B cell (primary cell): ENCODE measurements around the gene PARD3B.

Experiments used
- CTCF ChIP-seq: fragments of 200-600 bp; IDR thresholded peaks from one replicate; pipeline ENCODE4 v1.8.0; 2022; ENCODE audit warnings: antibody characterized with exemption, mild to moderate bottlenecking
- EZH2 ChIP-seq: IDR thresholded peaks from 2 replicates; pipeline ENCODE4 v1.6.1; 2012; ENCODE audit warnings: borderline replicate concordance, low read depth, mild to moderate bottlenecking, moderate library complexity, low read length; ENCODE audit not compliant: insufficient read depth, poor library complexity, severe bottlenecking

- no peak for TF ChIP-seq CTCF
- no peak for TF ChIP-seq EZH2
Measured at GRCh38 chr2:204825681-204826080, 280.4 kb downstream of the PARD3B start.
